ENCODE data around the gene KEAP1.
"Not testable (repeated sequence)": the region's sequence is repeated elsewhere in the genome, so short reads cannot be mapped to it uniquely, and the experiment has no call there.

KEAP1 gene

DNA sequence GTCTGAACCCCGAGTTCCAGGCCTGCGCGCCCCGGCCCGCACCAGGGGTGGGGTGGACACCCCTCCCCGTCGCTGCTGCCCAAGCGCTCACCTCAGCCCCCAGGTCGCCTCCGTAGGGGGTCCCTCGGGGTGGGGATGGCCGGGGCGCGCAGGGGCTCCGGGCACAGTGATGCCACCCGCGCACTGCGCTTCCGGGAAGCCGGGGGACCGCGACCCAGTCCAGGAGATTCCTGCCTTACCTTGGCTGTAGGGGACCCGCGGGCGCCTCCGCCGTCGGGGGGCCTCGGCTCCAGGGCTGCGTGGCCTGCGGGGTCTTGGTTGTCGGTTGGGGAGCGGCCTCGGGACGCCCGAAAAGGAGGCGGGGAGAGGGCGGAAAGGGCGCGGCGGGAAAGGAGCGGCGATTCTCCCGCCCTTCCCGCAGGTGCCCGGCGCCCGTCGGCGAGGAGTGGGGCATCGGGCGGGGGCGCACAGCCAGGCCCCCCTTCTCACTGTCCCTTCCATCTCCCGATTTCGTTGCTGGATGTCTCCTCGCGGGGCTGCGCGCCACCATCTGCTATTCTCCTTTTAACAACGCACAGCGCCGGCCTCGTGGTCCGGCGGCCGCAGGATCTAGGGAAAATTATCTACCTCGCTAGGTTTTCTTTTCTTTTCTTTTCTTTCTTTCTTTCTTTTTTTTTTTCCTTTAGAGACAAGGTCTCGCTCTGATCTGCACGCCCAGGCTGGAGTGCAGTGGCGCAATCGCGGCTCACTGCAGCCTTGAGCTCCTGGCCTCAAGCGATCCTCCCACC lies at the start of gene KEAP1:
Gene KEAP1, minus strand, starts transcription at position 355 of the 788 bp plus-strand sequence. CDS start 3,323 bp downstream, outside the sequence.
- DNase-seq: peak; percentile 44

DNA sequence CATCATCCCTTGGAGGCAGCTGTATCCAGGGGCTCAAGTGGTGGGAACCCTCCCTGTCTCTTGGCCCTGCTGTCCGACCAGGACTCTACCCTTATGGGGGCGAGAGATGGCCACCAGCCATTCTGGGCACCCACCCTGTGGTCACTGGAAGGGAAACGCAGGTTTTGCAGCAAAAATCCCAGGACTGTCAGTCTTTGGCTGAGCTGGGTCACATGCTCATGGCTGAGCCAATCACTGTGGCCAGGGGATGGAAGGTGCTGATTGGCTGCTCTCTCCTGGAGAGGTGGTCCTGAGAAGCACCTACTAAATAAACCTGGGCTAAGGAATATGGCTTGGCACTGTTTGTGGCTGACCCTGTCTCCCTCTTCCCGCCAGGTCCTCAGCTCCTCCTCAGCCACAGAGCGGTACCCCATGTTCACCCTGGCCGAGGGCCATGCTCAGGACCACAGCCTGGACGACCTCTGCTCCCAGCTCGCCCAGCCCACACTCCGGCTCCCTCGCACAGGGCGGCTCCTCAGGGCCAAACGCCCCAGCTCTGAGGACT lies 49.4 kb upstream of the KEAP1 start:
- no peak for DNase-seq

DNA sequence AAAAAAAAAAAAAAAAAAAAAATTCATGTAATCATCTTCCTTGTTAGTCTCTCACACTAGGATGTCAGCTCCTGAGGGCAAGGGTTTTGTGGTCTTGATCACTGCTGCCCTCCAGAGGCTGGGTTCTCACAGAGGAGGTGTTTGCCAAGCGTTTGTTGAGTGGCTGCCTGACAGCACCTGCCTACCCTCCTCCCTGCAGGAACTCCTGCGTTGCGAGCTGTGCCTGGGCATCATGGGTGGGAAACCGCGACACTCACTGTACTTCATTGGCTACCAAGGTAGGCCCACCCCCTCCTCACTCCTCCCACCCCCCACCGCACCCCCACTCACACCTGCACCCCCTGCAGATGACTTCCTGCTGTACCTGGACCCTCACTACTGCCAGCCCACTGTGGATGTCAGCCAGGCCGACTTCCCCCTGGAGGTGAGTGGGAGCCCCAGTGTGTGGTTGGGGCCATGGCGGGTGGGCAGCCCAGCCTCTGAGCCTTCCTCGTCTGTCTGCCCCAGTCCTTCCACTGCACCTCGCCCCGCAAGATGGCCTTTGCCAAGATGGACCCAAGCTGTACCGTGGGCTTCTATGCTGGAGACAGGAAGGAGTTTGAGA lies 48.6 kb upstream of the KEAP1 start:
- peak; percentile 57 for DNase-seq

DNA sequence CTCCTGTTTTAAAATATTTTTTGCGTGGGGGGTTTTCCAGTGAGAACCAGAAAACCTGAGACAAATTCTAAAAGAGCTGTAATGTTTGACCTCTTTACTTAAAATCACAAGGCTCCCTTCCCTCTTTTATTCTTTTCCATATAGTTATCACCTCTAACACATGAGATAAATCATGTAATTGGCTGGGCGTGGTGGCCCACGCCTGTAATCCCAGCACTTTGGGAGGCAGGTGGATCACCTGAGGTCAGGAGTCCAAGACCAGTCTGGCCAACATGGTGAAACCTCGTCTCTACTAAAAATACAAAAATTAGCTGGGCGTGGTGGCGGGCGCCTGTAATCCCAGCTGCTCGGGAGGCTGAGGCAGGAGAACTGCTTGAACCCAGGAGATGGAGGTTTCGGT lies 47.9 kb upstream of the KEAP1 start:
- not testable (repeated sequence) for DNase-seq

DNA sequence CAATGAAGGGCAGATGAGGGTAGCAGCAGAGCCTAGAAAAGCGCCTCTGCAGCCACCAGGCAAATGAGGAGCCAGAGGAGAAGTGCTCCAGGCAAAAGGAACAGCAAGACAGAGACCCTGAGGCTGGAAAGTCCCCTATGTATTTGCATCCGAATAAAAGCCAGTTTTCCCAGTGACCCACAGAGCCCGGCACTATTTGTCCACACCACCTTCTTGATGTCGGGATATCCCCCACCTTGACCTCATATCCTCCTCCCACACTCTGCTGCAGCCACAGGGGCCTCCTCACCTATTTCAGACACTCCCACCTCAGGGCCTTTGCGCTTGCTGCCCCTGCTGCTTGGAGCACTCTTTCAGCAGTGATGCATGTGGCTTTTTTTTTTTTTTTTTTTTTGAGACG lies 47.2 kb upstream of the KEAP1 start:
- DNase-seq: no peak

DNA sequence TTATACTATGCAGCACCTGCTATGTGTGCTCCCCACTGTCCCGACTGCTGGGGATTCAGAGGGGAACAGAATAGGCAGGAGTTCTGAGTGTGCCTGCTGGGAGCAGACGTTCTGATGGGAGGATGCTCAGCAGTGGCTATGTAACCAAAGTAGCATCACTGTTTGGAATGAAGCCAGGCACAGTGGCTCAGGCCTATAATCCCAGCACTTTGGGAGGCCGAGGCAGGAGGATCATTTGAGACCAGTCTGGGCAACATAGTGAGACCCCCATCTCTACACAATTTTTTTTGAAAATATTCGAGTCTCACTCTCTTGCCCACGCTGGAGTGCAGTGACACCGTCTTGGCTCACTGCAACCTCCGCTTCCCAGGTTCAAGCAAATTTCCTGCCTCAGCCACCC lies 46.6 kb upstream of the KEAP1 start:
- no peak for DNase-seq

DNA sequence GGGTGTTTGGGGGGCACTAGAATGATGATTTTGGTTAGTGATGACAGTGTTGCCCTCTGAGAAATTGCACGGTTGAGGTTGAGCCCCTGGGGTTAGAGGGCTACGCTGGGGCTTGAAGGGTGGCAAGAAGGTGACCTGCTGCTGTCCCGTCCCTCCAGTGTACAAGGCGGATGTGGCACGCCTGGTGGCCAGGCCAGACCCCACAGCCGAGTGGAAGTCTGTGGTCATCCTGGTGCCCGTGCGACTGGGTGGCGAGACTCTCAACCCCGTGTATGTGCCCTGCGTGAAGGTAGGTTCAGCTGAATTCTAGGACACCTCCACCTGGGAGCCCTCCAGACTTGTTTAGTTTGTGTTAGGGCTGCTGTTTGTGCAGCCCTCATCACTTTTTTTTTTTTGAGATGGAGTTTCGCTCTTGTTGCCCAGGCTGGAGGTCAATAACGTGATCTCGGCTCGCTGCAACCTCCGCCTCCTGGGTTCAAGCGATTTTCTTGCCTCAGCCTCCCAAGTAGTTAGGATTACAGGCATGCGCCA lies 45.7 kb upstream of the KEAP1 start:
- no peak for DNase-seq

DNA sequence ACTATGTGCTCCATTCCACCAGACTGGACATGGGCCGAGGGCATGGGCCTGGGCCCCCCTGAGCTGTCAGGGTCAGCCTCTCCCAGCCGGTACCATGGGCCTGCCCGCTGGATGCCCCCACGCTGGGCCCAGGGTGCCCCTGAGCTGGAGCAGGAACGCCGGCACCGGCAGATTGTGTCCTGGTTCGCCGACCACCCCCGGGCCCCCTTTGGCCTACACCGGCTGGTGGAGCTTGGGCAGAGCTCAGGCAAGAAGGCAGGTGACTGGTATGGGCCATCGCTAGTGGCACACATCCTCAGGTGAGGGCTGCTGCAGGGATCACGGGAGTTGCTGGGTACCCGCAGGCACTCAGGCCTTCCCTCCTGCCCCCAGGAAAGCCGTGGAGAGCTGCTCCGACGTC lies 43.7 kb upstream of the KEAP1 start:
- no peak for DNase-seq

DNA sequence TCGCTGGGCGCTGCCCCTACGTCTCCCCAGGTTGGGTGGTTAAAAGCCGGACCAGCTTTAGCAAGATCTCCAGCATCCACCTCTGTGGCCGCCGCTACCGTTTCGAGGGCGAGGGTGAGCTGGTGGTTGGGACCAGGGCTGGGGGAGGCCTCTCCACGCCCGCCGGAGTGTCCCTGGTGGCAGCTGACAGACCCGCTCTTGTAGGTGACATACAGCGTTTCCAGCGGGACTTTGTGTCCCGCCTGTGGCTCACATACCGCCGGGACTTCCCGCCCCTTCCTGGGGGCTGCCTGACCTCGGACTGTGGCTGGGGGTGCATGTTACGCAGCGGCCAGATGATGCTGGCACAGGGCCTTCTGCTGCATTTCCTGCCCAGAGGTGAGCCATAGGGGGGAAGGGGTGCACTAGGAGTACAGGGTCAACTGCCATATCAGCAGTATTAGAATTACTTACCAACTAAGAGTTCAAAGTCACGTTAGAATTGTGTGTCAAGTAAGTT lies 41.6 kb upstream of the KEAP1 start:
- no peak for DNase-seq

DNA sequence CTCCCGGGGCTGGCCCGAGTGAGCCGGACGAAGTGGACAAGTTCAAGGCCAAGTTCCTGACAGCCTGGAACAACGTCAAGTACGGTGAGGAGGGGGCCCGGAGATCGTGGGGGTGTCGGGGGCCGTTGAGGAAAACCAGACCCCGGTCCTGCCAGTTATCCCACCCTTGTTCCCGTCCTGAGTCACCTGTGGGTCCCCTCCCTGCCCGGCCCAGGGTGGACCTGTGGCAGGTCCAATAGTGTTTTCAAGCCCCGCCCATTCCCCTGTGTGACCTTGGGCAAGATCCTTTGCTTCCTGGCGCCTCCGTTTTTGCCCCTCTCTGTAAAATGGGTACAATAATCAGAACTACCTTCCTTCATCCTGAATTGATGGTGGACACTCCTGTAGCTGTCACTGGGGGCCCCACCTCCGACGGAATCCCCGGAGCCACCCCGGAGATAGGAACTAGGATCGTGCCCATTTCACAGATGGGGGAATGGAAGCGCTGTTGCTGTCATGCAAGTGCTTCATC lies 41.1 kb upstream of the KEAP1 start:
- no peak for DNase-seq

DNA sequence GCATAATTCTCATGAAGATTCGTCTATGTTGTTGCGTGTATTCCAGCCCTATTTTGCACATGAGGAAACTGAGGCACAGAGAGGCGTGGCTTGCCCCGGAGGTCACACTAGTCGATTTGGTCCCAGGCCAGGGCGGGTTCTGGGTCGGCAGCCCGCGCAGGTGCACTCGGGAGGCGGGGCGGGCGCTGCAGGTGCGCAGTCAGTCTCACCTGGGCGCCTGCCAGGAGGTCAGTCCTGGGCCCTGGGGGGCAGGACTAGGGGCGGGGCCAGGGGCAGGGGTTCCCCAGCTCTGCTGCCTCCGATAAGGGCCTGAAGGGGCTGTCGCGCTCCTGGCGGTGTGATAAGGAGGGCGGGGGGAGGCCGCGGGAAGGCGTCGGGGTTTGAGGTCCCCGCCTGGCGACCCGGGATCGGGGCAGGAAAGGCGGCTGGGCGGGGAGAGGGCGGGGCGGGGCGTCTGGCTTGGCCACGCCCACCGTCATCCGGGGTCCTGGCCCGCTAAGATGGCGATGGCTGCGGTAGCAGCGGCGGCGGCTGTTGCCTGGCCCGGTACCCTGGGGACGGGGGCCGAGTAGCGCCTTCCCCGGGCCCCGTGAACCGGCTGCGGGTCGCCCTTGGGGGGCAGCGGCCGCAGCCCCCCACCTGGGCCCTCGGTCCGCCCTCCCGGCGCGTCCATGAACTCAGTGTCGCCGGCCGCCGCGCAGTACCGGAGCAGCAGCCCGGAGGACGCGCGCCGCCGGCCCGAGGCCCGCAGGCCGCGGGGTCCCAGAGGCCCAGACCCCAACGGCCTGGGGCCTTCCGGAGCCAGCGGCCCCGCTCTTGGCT lies 40.5 kb upstream of the KEAP1 start, which contains the start of gene ATG4D:
Gene ATG4D, plus strand, starts transcription at position 485 of the 822 bp plus-strand sequence. Its CDS starts 187 bp downstream, at position 672.
- DNase-seq: peak; percentile 71

DNA sequence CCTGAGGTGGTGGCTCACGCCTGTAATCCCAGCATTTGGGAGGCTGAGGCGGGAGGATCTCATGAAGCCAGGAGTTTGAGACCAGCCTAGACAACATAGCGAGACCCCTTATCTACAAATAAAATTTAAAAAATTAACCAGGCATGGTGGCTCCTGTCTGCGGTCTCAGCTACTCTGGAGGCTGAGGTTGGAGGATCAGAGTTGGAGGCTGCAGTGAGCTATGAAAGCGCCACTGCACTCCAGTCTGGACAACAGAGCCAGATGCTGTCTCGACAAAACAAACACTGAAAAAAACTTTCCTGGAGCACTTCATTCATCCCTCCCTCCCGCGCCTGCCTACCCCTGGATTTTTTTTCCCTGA lies 39.9 kb upstream of the KEAP1 start:
- DNase-seq: no peak

DNA sequence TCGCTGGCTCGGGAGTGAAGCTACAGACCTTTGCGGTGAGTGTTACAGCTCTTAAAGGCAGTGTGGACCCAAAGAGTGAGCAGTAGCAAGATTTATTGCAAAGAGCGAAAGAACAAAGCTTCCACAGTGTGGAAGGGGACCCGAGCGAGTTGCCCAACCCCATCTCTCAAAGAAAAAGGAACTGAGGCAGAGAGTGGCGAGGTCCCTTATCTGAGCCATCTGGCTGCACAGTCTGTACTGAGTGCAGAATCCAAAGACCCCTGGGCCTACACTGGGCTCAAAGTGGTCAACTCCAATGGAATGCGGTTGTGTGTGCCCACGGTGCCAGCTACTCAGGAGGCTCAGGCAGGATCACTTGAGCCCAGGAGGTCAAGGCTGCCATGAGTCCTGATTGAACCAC lies 35.9 kb upstream of the KEAP1 start:
- DNase-seq: not testable (repeated sequence)

DNA sequence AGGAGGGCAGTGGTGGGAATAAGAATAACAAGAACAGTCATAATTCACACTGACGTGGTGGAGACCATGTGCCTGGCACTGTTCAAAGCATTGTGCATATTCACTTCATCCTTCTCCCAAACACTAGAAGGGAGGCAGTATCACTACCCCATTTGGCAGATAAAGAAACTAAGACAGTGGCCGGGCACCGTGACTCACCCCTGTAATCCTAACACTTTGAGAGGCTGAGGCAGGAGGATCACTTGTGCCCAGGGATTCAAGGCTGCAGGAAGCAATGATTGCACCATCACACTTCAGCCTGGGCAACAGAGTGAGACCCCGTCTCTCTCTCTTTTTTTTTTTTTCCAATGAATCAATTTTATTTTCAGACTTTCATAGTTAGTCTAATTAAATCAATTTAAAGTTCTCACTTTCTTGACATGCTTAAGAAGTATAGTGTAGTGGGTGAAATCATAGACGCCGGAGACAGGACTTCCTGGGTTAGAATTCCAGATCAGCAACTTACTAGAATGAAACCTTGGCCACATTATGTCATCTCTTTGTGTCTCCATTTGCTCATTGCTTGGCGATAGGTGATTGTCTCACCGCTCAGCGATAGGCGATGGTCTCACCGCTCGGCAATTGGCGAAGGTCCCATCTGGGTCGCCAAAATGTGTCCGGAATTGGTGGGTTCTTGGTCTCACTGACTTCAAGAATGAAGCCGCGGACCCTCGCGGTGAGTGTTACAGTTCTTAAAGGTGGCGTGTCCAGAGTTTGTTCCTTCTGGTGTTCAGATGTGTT lies 35.2 kb upstream of the KEAP1 start:
- DNase-seq: no peak

DNA sequence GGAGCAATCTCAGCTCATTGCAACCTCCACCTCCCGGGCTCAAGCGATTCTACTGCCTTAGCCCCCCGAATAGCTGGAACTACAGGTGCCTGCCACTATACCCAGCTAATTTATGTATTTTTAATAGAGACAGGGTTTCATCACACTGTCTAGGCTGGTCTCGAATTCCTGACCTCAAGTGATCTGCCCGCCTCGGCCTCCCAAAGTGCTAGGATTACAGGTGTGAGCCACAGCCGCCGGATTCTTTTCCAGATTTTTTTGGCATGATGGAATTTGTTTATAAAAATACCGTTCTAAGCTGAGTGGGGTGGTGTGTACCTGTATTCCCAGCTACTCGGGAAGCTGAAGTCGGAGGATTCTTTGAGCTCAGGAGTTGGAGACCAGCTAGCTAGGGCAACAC lies 34.5 kb upstream of the KEAP1 start:
- no peak for DNase-seq

DNA sequence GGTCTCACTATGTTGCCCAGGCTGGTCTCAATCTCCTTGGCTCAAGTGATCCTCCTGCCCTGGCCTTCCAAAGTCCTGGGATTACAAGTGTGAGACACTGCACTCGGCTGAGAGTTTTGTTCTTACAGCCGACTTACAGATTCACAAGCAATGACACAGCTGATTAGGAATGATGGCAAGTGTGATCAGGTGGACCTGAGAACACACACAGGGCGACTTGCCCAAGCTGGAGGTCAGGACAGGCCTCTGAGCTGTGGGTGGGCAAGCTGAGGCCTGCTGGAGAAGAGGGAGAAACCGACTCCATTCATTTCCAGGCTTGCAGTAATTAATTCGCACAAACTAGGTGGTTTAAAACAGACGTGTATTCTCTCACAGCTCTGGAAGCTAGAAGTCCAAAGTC lies 32.5 kb upstream of the KEAP1 start:
- no peak for DNase-seq

DNA sequence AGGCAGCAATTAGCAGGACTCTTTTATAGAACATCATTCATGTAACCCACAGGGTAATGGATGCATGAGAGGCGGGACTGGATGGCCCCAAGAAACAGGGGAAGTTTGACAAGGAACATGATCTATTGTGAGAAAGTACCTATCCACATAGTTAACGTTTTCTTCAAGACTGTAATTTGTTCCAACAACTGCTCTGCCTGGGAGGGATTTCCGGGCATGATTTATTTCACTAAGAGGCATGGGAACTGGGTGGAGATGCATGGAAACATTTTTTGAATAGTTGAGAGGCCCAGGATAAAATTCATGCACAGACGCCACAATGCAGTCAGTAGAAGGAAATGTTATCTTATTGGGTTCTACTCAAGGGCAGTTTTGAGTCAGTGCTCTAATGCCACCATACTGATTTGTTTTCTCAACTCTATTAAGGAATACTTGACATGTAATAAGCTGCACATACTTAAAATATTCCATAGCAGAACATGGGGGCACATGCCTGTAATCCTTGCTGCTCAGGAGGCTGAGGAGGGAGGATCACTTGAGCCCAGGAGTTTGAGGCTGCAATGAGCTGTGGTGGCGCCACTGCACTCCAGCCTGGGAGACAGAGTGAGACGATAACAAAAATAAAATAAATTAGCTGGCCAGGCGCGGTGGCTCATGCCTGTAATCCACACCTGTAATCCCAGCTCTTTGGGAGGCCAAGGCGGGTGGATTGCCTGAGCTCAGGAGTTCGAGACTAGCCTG lies 30.7 kb upstream of the KEAP1 start:
- DNase-seq: no peak

DNA sequence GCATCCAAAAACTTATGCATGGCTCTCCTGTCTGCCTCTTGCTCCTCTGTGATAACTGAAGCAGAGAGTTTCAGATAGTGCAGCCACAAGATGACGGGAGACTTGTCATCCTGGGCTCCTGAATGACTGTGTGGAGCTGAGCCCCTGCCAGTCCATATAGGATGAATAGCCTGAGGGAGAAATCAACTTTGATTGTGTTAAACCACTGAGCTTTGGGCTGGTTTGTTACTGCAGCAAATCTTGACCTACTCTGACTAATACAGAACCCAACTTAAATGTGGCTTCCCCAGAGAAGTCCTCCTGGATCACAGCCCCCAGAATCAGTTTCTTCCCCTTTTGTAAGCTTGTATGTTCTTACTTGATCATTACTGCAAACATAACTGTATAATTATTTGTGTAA lies 29.3 kb upstream of the KEAP1 start:
- no peak for DNase-seq

DNA sequence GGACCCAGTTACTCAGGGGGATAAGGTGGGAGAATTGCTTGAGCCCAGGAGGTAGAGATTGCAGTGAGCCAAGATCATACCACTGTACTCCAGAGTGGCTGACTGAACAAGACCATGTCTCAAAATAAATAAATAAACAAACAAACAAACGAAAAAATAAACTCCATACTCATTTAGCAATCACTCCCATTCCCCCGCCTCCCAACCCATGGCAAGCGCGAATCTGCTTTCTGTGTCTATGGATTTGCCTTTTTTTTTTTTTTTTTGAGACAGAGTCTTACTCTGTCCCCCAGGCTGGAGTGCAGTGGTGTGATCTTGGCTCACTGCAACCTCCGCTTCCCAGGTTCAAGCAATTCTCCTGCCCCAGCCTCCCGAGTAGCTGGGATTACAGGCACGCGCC lies 23.7 kb upstream of the KEAP1 start:
- DNase-seq: not testable (repeated sequence)

DNA sequence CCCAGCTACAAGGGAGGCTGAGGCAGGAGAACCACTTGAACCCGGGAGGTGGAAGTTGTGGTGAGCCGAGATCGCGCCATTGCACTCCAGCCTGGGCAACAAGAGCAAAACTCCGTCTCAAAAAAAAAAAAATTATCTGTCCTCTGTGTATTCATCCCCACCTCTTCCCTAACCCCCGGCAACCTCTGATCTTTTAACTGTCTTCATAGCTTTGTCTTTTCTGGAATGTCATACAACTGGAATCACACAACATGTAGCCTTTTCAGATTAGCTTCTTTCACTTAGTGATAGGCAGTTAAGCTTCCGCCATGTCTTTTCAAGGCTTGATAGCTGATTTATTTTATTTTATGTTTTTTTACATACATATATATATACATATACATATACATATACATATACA lies 22.5 kb upstream of the KEAP1 start:
- DNase-seq: no peak

DNA sequence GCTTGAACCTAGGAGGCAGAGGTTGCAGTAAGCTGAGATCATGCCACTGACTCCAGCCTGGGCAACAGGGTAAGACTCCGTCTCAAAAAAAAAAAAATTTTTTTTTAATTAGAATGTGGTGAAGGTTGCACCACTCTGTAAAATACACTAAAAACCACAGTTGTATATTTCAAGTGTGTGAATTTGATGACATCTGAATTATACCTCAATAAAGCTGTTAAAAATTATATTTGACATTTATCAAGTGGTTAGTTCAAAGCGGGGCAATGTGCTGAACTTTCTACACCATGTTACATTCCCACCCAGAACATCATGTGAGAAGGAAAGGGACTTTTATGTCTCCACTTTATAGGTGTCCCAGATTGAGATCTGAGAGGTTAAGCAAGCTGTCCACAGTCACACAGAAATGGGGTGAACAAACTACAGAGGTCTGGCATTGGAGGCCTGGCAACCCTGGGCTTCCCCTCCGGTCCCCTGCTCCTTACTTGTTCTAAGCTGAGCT lies 20.0 kb upstream of the KEAP1 start:
- DNase-seq: no peak
